Activated CD8-positive, alpha-beta memory T cell treated with anti-CD3 and anti-CD28 coated beads for 36 hours (primary cell): ENCODE results near the gene APBA3. TPM values are rescaled to one million over a fixed set of nuclear protein-coding genes. Genes with fewer than 3 reads are reported as not detected.

Source experiments
- CTCF ChIA-PET: fragments of 350-600 bp; sonication (Branson Sonifier 250); formaldehyde crosslinking; loops from one replicate; lab custom pipeline; 2021; ENCODE audit warnings: antibody characterized with exemption; lab: Charles Lee
- POLR2A ChIA-PET: fragments of 350-600 bp; sonication (Branson Sonifier 250); formaldehyde crosslinking; loops from one replicate; lab custom pipeline; 2021; ENCODE audit warnings: antibody characterized with exemption; lab: Charles Lee
- total RNA-seq, 2 experiments: library from RNA; stranded (reverse); gene quantifications; one replicate each; pipeline ENCODE4 v1.2.3, GENCODE V29; 2021

The APBA3 gene
- total RNA-seq, 2 experiments from 2014 or later = 36.9 to 39.1 TPM

DNA sequence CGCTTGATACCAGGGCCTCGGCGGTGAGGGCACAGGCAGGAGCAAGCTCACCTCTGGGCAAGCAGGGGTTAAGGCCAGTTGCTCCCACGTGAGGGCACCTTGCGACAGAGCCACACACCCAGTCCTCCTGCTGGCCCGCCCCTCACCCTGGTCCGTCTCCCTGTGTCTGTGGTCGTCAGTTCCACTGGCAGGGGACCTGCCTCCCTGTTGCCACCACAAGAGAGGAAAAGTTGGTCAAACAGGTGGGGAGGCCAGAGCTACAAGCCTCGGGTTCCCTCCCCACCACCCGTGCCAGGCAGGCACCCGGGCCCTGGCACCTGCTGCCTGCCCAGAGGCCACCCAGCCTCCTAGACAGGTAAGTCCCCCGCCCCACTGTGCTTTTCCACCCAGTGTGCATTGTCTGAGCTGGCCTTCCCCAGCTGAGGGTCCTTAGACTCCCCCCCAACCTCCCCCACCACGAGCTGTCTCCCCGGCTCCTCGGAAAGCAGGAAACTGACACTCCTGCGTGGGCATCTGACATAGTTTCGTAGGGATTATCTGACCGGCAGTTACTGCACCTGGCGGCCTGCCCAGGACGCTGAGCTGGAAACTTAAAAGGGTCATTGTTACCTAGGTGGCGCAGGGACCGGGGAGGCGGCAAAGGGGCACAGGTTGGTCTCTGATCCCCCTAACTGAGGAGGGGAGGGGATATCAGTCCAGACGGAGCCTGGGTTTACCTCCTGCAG is 53.1 kb downstream of the APBA3 start, which contains the start of gene TJP3:
Gene TJP3, plus strand, starts transcription at position 178 of the 725 bp plus-strand sequence. CDS start 20,049 bp downstream, outside the sequence.
- ChIA-PET POLR2A (no interaction called here), CTCF (interaction anchor here (0.5 to 1.3 kb wide), 5 partner anchors 18 to 1155 kb away, joined by 3 to 4 read pairs (median 3); partner anchors contain the start of gene GIPC3)

GRCh38 chr19:3707868-3708206 is 53.7 kb downstream of the APBA3 start:
- POLR2A ChIA-PET = no interaction called here
- CTCF ChIA-PET = interaction anchor here (0.9 kb wide), 1 partner anchor 122 kb away, joined by 3 read pairs; the partner anchor contains the start of gene GIPC3

- ChIA-PET CTCF (interaction anchor here (0.6 to 2.9 kb wide), 3 partner anchors 30 to 147 kb away, joined by 4 to 24 read pairs (median 14); no protein-coding TSS in a partner anchor), POLR2A (no interaction called here)
Measured at GRCh38 chr19:3701200-3701599, 60.3 kb downstream of the APBA3 start.

Other genes starting within 250 kb of the APBA3 start
- gene TEKTIP1, start 222.5 kb downstream of the APBA3 start, total RNA-seq = under 1 TPM; 0.67 to 0.78 TPM
- 100 to 1,000 TPM; 118 to 124 TPM for gene MFSD12, start 204.1 kb downstream of the APBA3 start, total RNA-seq
- gene HMG20B, start 188.7 kb downstream of the APBA3 start, total RNA-seq = 10 to 100 TPM; 43.0 to 44.9 TPM
- gene GIPC3, start 176.2 kb downstream of the APBA3 start, total RNA-seq = under 1 TPM; 0.44 to 0.67 TPM
- 1 to 10 TPM; 2.7 to 3.4 TPM for gene TBXA2R, start 154.8 kb downstream of the APBA3 start, total RNA-seq
- 10 to 100 TPM; 36.7 to 38.1 TPM for gene CACTIN, start 134.9 kb downstream of the APBA3 start, total RNA-seq
- 10 to 100 TPM; 29.6 to 30.3 TPM for gene PIP5K1C, start 61.2 kb downstream of the APBA3 start, total RNA-seq
- under 1 TPM; 0.63 to 0.94 TPM for gene TJP3, start 53.3 kb downstream of the APBA3 start, total RNA-seq
- 10 to 100 TPM; 83.1 to 88.8 TPM for gene MRPL54, start 990 bp upstream of the APBA3 start, total RNA-seq
- not detected for gene RAX2, start 10.5 kb upstream of the APBA3 start, total RNA-seq
- 10 to 100 TPM; 36.1 to 39.3 TPM for gene MATK, start 24.7 kb upstream of the APBA3 start, total RNA-seq
- gene ZFR2, start 107.3 kb upstream of the APBA3 start, total RNA-seq = 1 to 10 TPM in 1 of 2 experiments, under 1 TPM in 1; 0.69 to 1.0 TPM
- gene ATCAY, start 119.0 kb upstream of the APBA3 start, total RNA-seq = not detected
- not detected for gene NMRK2, start 171.4 kb upstream of the APBA3 start, total RNA-seq
- gene DAPK3, start 209.4 kb upstream of the APBA3 start, total RNA-seq = 10 to 100 TPM; 42.3 to 42.5 TPM
- 1,000 to 10,000 TPM; 3,176 to 3,180 TPM for gene EEF2, start 223.8 kb upstream of the APBA3 start, total RNA-seq
- 10 to 100 TPM; 32.9 to 34.7 TPM for gene PIAS4, start 246.0 kb upstream of the APBA3 start, total RNA-seq